HEK293 (cell line): ENCODE data around the gene CCDC117.

Source experiments
- CTCF ChIA-PET: fragments of 350-600 bp; formaldehyde crosslinking; extraction: SDS; loops from one replicate; lab custom pipeline; 2021; ENCODE audit warnings: antibody characterized with exemption; lab: Yijun Ruan, JAX
- POLR2A ChIA-PET: fragments of 300-600 bp; formaldehyde crosslinking; extraction: SDS; loops from one replicate; lab custom pipeline; 2020; ENCODE audit warnings: antibody characterized with exemption, inconsistent platforms; lab: Yijun Ruan, JAX
- H3K27ac ChIP-seq: fragments of 200-500 bp; sonication (Bioruptor generic); 2 replicates; pipeline ENCODE4 v1.5.1; 2014; ENCODE audit warnings: low read depth, low read length, control low read depth, inconsistent platforms; ENCODE audit errors: extremely low read depth
- H3K36me3 ChIP-seq, 2 experiments: fragments of 200-500 bp in 1 of 2; sonication (Bioruptor generic) in 1 of 2; 1 replicate in 1 of 2; 2 replicates in 1 of 2; pipeline ENCODE4 v1.5.1; 2014 to 2017; ENCODE audit warnings: inconsistent platforms in 2 of 2, low read length in 2 of 2; ENCODE audit not compliant: control insufficient read depth in 2 of 2, insufficient read depth in 1 of 2
- H3K4me1 ChIP-seq: fragments of 200-500 bp; sonication (Bioruptor generic); 2 replicates; pipeline ENCODE4 v1.5.1; 2014; ENCODE audit warnings: mild to moderate bottlenecking, low read length, inconsistent platforms; ENCODE audit not compliant: control insufficient read depth, insufficient read depth
- H3K4me3 ChIP-seq: 2 replicates; pipeline ENCODE4 v1.5.1; 2011; ENCODE audit warnings: low read depth, mild to moderate bottlenecking, control low read depth, low read length, moderate library complexity
- H3K9me3 ChIP-seq: fragments of 200-500 bp; sonication (Bioruptor generic); 2 replicates; pipeline ENCODE4 v1.5.1; 2014; ENCODE audit warnings: low read depth, low read length, inconsistent platforms; ENCODE audit not compliant: control insufficient read depth, insufficient read depth
- FEZF1 ChIP-seq: fragments of 450-650 bp; formaldehyde crosslinking; IDR thresholded peaks from 2 replicates; pipeline ENCODE4 v1.5.1; 2016; ENCODE audit warnings: missing biosample characterization, missing genetic modification characterization
- KLF1 ChIP-seq: fragments of 450-650 bp; formaldehyde crosslinking; IDR thresholded peaks from 2 replicates; pipeline ENCODE4 v1.5.1; 2016; ENCODE audit warnings: missing biosample characterization, missing genetic modification characterization
- REPIN1 ChIP-seq: fragments of 450-650 bp; formaldehyde crosslinking; IDR thresholded peaks from 2 replicates; pipeline ENCODE4 v1.5.1; 2017; ENCODE audit warnings: missing biosample characterization, missing genetic modification characterization, low read depth
- SP3 ChIP-seq: fragments of 450-650 bp; formaldehyde crosslinking; IDR thresholded peaks from 2 replicates; pipeline ENCODE4 v1.5.1; 2016; ENCODE audit warnings: missing biosample characterization, missing genetic modification characterization
- ZBTB21 ChIP-seq: fragments of 450-650 bp; formaldehyde crosslinking; IDR thresholded peaks from 2 replicates; pipeline ENCODE4 v1.5.1; 2017; ENCODE audit warnings: missing biosample characterization, missing genetic modification characterization
- ZFP37 ChIP-seq: fragments of 450-650 bp; formaldehyde crosslinking; IDR thresholded peaks from 2 replicates; pipeline ENCODE4 v1.5.1; 2016; ENCODE audit warnings: missing biosample characterization, missing genetic modification characterization
- ZNF121 ChIP-seq: fragments of 450-650 bp; formaldehyde crosslinking; IDR thresholded peaks from 2 replicates; pipeline ENCODE4 v1.5.1; 2016; ENCODE audit warnings: missing biosample characterization, missing genetic modification characterization
- ZNF157 ChIP-seq: fragments of 450-650 bp; formaldehyde crosslinking; IDR thresholded peaks from 2 replicates; pipeline ENCODE4 v1.5.1; 2016; ENCODE audit warnings: missing biosample characterization, missing genetic modification characterization
- ZNF223 ChIP-seq: fragments of 450-650 bp; formaldehyde crosslinking; IDR thresholded peaks from 2 replicates; pipeline ENCODE4 v1.5.1; 2016; ENCODE audit warnings: missing biosample characterization, missing genetic modification characterization
- ZNF26 ChIP-seq: fragments of 450-650 bp; formaldehyde crosslinking; IDR thresholded peaks from 2 replicates; pipeline ENCODE4 v1.5.1; 2016; ENCODE audit warnings: missing biosample characterization, missing genetic modification characterization
- ZNF324 ChIP-seq: fragments of 450-650 bp; formaldehyde crosslinking; IDR thresholded peaks from 2 replicates; pipeline ENCODE4 v1.5.1; 2016; ENCODE audit warnings: missing biosample characterization, missing genetic modification characterization
- ZNF354C ChIP-seq: fragments of 450-650 bp; formaldehyde crosslinking; IDR thresholded peaks from 2 replicates; pipeline ENCODE4 v1.5.1; 2016; ENCODE audit warnings: missing biosample characterization, missing genetic modification characterization, low read depth, borderline replicate concordance
- ZNF391 ChIP-seq: fragments of 450-650 bp; formaldehyde crosslinking; IDR thresholded peaks from 2 replicates; pipeline ENCODE4 v1.5.1; 2016; ENCODE audit warnings: low read depth, missing biosample characterization, missing genetic modification characterization, borderline replicate concordance
- ZNF398 ChIP-seq: fragments of 450-650 bp; formaldehyde crosslinking; IDR thresholded peaks from 2 replicates; pipeline ENCODE4 v1.5.1; 2017; ENCODE audit warnings: missing biosample characterization, missing genetic modification characterization
- ZNF549 ChIP-seq: fragments of 450-650 bp; IDR thresholded peaks from 2 replicates; pipeline ENCODE4 v1.5.1; 2018; ENCODE audit warnings: missing biosample characterization, missing genetic modification characterization, mild to moderate bottlenecking, inconsistent platforms, moderate library complexity
- TF ChIP-seq, protein P1 (sequence below): fragments of 450-650 bp; formaldehyde crosslinking; IDR thresholded peaks from 2 replicates; pipeline ENCODE4 v1.5.1; 2016; ENCODE audit warnings: missing biosample characterization, missing genetic modification characterization

The CCDC117 gene

DNA sequence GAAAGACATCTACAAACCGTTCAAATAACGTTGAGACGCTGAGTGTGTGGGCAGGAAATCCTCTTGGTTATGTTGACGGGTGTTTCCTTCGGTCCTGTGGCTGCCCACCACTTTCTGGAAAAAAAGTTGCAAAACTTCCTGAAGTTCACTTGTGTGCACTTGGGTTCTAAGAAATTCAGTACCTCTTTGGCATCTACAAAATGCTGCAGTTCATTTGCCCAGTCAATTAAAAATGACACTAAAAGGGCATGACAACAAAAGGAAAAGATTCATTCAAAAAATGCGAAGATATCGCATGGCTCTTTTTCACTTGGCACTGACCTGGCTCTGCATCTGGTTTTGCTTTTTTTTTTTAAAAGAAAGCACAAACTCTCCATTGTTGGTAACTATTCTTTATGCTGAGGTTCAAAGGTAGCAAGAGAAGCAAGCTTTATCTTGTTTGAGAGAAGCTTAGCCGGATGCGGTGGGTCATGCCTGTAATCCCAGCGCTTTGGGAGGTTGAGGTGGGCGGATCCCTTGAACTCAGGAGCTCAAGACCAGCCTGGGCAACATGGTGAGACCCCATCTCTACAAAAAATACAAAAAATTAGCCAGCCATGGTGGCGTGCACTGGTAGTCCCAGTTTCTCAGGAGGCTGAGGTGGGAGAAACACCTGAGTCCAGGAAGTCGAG, 38.5 kb downstream of the CCDC117 start:
- H3K4me3 ChIP-seq, result no peak overlapping the region
- H3K36me3 ChIP-seq, result no peaks in the 10 kb centered on the region
- no peaks in the 10 kb centered on the region for H3K9me3 ChIP-seq
- no peak overlapping the region for H3K27ac ChIP-seq
- TF ChIP-seq SP3 (tag by site-specific recombination), result no peak
- TF ChIP-seq ZNF121 (tag by site-specific recombination), result peak; percentile 73
- TF ChIP-seq ZBTB21 (tag by site-specific recombination), result no peak
- no peak for TF ChIP-seq ZNF549 (tag by site-specific recombination)
- TF ChIP-seq ZFP37 (tag by site-specific recombination), result no peak
- no peak for TF ChIP-seq ZNF26
- no peak for TF ChIP-seq FEZF1 (tag by site-specific recombination)
- H3K4me1 ChIP-seq, result no peaks in the 10 kb centered on the region
- CTCF ChIA-PET, result interaction anchor here (0.6 to 2.3 kb wide), 3 partner anchors 18 to 419 kb away, joined by 3 to 7 read pairs (median 5); no protein-coding TSS in a partner anchor
- POLR2A ChIA-PET, result no interaction called here

DNA sequence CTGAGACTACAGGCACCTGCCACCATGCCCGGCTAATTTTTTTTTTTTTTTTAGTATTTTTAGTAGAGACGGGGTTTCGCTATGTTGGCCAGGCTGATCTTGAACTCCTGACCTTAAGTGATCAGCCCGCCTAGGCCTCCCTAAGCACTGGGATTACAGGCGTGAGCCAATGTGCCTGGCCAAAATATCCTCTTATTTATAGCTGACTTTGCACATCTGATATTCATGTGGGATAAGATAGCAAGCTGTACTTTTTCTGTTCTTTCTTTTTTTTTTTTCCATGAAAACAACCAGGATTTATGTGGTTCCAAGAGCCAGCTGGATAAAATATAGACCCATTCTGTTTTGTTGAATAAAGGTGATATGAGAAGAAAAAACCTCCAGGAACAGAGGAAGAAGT, 40.0 kb downstream of the CCDC117 start:
- Histone ChIP-seq H3K4me3 (no peak overlapping the region), H3K36me3 (no peaks in the 10 kb centered on the region), H3K4me1 (no peaks in the 10 kb centered on the region), H3K27ac (no peak overlapping the region), H3K9me3 (no peaks in the 10 kb centered on the region)
- ChIA-PET POLR2A (interaction anchor here (0.6 to 0.7 kb wide), 3 partner anchors 12 to 143 kb away, joined by 3 read pairs; no protein-coding TSS in a partner anchor), CTCF (interaction anchor here (0.6 to 2.3 kb wide), 4 partner anchors 11 to 212 kb away, joined by 4 to 9 read pairs (median 6); no protein-coding TSS in a partner anchor)
- TF ChIP-seq, protein P1, sequence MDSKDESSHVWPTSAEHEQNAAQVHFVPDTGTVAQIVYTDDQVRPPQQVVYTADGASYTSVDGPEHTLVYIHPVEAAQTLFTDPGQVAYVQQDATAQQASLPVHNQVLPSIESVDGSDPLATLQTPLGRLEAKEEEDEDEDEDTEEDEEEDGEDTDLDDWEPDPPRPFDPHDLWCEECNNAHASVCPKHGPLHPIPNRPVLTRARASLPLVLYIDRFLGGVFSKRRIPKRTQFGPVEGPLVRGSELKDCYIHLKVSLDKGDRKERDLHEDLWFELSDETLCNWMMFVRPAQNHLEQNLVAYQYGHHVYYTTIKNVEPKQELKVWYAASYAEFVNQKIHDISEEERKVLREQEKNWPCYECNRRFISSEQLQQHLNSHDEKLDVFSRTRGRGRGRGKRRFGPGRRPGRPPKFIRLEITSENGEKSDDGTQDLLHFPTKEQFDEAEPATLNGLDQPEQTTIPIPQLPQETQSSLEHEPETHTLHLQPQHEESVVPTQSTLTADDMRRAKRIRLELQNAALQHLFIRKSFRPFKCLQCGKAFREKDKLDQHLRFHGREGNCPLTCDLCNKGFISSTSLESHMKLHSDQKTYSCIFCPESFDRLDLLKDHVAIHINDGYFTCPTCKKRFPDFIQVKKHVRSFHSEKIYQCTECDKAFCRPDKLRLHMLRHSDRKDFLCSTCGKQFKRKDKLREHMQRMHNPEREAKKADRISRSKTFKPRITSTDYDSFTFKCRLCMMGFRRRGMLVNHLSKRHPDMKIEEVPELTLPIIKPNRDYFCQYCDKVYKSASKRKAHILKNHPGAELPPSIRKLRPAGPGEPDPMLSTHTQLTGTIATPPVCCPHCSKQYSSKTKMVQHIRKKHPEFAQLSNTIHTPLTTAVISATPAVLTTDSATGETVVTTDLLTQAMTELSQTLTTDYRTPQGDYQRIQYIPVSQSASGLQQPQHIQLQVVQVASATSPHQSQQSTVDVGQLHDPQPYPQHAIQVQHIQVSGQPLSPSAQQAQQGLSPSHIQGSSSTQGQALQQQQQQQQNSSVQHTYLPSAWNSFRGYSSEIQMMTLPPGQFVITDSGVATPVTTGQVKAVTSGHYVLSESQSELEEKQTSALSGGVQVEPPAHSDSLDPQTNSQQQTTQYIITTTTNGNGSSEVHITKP (tag by site-specific recombination), result no peak
- TF ChIP-seq REPIN1 (tag by site-specific recombination), result no peak
- no peak for TF ChIP-seq ZNF223
- TF ChIP-seq ZNF391 (tag by site-specific recombination), result no peak
- TF ChIP-seq KLF1 (tag by site-specific recombination), result no peak
- TF ChIP-seq ZNF324 (tag by site-specific recombination), result no peak
- no peak for TF ChIP-seq ZNF398 (tag by site-specific recombination)
- no peak for TF ChIP-seq ZNF354C
- no peak for TF ChIP-seq ZNF157 (tag by site-specific recombination)
